Spleen (tissue), 11 donors: Measurements from ENCODE around the gene C5orf63. TPM values are rescaled to one million over a fixed set of nuclear protein-coding genes. Genes with fewer than 3 reads are reported as not detected.
"Not testable (repeated sequence)": the region's sequence is repeated elsewhere in the genome, so short reads cannot be mapped to it uniquely, and the experiment has no call there.

Source experiments
- DNase-seq: peaks from one replicate; pipeline ENCODE4 v3.0.0-alpha.2; 2020
- H3K27ac ChIP-seq, 8 donors: fragments of 200-600 bp; sonication (generic) in 7 of 8; 1 replicate in 4 of 8; 2 replicates in 4 of 8; pipeline versions ENCODE4 v1.5.0 to v1.8.0; 2016 to 2021; ENCODE audit warnings: inconsistent platforms in 4 of 8, mild to moderate bottlenecking in 4 of 8, moderate library complexity in 1 of 8
- H3K27me3 ChIP-seq, 7 donors: fragments of 200-600 bp; sonication (generic) in 6 of 7; replicated peaks in 1 of 7; 1 replicate in 4 of 7; 2 replicates in 3 of 7; pipeline versions ENCODE4 v1.5.0 to v1.8.0; 2016 to 2021; ENCODE audit warnings: inconsistent platforms in 3 of 7, mild to moderate bottlenecking in 1 of 7
- H3K36me3 ChIP-seq, 6 donors: fragments of 200-600 bp; sonication (generic) in 5 of 6; 1 replicate in 4 of 6; 2 replicates in 2 of 6; pipeline versions ENCODE4 v1.5.0 to v1.8.0; 2016 to 2021; ENCODE audit warnings: inconsistent platforms in 2 of 6
- H3K4me1 ChIP-seq, 6 donors: fragments of 200-600 bp; sonication (generic) in 5 of 6; 1 replicate in 3 of 6; 2 replicates in 3 of 6; pipeline versions ENCODE4 v1.5.0 to v1.8.0; 2016 to 2021; ENCODE audit warnings: inconsistent platforms in 3 of 6
- H3K4me3 ChIP-seq, 8 donors: fragments of 200-600 bp; sonication (generic) in 7 of 8; 1 replicate in 4 of 8; 2 replicates in 4 of 8; pipeline versions ENCODE4 v1.5.0 to v1.8.0; 2016 to 2021; ENCODE audit warnings: inconsistent platforms in 4 of 8, mild to moderate bottlenecking in 4 of 8, moderate library complexity in 2 of 8
- H3K9me3 ChIP-seq, 8 donors: fragments of 200-600 bp; sonication (generic) in 7 of 8; 1 replicate in 4 of 8; 2 replicates in 4 of 8; pipeline versions ENCODE4 v1.5.0 to v1.8.0; 2016 to 2021; ENCODE audit warnings: inconsistent platforms in 4 of 8
- POLR2A ChIP-seq, 3 donors: fragments of 450-650 bp; IDR thresholded peaks; one replicate each; pipeline ENCODE4 v1.5.1; 2017; ENCODE audit warnings: antibody characterized with exemption in 3 of 3, mild to moderate bottlenecking in 1 of 3
- POLR2AphosphoS5 ChIP-seq, 3 donors: sonication (generic); formaldehyde crosslinking; IDR thresholded peaks; one replicate each; pipeline ENCODE4 v1.5.1; 2017; ENCODE audit warnings: antibody characterized with exemption in 3 of 3
- WGBS, 5 donors: extraction: QIAGEN DNeasy Blood & Tissue Kit in 3 of 5; methylation state at CpG; one replicate each; pipeline versions ENCODE4 v1.1.5 to v1.1.7; 2013 to 2018; 5-methylcytosine and 5-hydroxymethylcytosine counted together
- intact Hi-C: fragments of 100-400 bp; cut with DNase I; formaldehyde crosslinking; loops from one replicate; pipeline ENCODE4 v1.15.0; 2023; ENCODE audit warnings: low total_unique reads
- polyA plus RNA-seq, 3 donors: library from polyadenylated mRNA; stranded (reverse); fragments of 200-250 nt; gene quantifications; one replicate each; pipeline ENCODE4 v1.2.1, GENCODE V29; 2013
- total RNA-seq, 7 donors: library from RNA; depleted of rRNA in 3 of 7; stranded (reverse); fragments of >200 nt in 3 of 7; fragmentation: NEBNext Ultra II Directional in 4 of 7; extraction: Animal tissue kit (Norgen Biotek cat#: 25700) in 4 of 7; gene quantifications; one replicate each; pipeline versions ENCODE4 v1.1.0 to v1.2.1, GENCODE V29; 2016 to 2021
- TF ChIP-seq, protein P1 (sequence below), 11 experiments: fragments of 200-600 bp in 7 of 11; fragments of 450-650 bp in 4 of 11; sonication (generic) in 4 of 11; IDR thresholded peaks in 8 of 11; conservative IDR thresholded peaks in 3 of 11; 1 replicate in 7 of 11; 2 replicates in 4 of 11; pipeline versions ENCODE4 v1.4.0 to v1.8.0; 2016 to 2021; ENCODE audit warnings: antibody characterized with exemption in 11 of 11, inconsistent platforms in 4 of 11, mild to moderate bottlenecking in 1 of 11
- donor health status: healthy with polysubstance abuse.
- donor health status: DM: no; HTN: no; CAD: no; lungs with moderate emphysema.
- donor health status: DM: no; HTN: no; CAD: no.
- donor health status: Bipolar disorder and iron deficiency.
- donor health status: healthy.
- donor health status: DM: no; HTN: no; CAD: no.
- donor health status: DM: yes; HTN: yes; CAD: no.

C5orf63 gene
- total and polyA plus RNA-seq, 10 donors = 2.3 to 10.1 (median 4.8) TPM

DNA sequence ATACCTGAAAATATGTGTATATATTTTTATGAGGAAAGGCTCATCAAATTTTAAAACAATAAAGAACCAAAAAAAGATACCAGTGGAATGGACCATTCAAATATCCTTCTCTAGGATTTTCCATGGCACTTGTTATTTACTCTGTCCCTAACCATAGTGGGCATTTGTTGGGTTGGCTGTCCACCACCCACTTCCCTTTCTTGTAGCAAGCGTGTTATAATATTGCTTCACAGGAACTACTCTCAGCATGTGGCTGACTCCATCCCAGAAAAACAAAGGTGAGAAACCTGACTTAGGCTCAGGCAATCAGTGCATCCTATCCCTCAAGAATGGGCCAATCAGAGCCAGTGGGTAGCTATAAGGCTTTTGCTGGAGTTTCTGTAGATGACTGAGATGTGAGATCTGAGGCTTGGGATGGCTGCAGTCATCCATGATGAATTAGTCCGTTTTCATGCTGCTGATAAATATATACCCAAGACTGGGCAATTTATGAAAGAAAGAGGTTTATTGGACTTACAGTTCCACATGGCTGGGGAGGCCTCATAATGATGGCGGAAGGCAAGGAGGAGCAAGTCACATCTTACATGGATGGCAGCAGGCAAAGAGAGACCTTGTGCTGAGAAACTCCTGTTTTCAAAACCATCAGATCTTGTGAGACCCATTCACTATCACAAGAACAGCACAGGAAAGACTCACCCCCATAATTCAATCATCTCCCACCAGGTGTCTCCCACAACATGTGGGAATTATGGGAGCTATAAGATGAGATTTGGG lies 17.2 kb downstream of the C5orf63 start:
- WGBS, 5 donors = 81 to 92% (median 88%) methylated on average over 3 of the region's 3 CpGs
- Histone ChIP-seq H3K27me3 (no peaks in the 10 kb centered on the region), H3K27ac (no peak overlapping the region), H3K9me3 (peaks cover 0 to 13% (median 0%) of the 10 kb centered on the region in 8 donors), H3K36me3 (peaks cover 0 to 38% (median 0%) of the 10 kb centered on the region in 6 donors), H3K4me3 (no peak overlapping the region), H3K4me1 (no peaks in the 10 kb centered on the region)
- TF ChIP-seq POLR2A (IDR thresholded peaks at IDR 0.05) = no peak
- TF ChIP-seq POLR2AphosphoS5 (IDR thresholded peaks at IDR 0.05) = no peak
- intact Hi-C loops = no loop called here
- DNase-seq = no peak

DNA sequence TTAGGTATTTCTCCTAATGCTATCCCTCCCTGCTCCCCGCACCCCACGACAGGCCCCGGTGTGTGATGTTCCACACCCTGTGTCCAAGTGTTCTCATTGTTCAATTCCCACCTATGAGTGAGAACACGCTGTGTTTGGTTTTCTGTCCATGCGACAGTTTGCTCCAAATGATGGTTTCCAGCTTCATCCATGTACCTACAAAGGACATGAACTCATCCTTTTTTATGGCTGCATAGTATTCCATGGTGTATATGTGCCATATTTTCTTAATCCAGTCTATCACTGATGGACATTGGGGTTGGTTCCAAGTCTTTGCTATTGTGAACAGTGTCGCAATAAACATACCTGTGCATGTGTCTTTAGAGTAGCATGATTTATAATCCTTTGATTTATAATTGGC lies 19.8 kb downstream of the C5orf63 start:
- Histone ChIP-seq H3K36me3 (peaks cover 0 to 38% (median 0%) of the 10 kb centered on the region in 6 donors), H3K9me3 (peaks cover 0 to 13% (median 0%) of the 10 kb centered on the region in 8 donors)
- intact Hi-C loops, H3K4me3 ChIP-seq, H3K4me1 ChIP-seq, DNase-seq, H3K27ac ChIP-seq, H3K27me3 ChIP-seq: not testable (repeated sequence)
- 94 to 98% (median 97%) methylated on average over 6 of the region's 6 CpGs for WGBS, 5 donors

DNA sequence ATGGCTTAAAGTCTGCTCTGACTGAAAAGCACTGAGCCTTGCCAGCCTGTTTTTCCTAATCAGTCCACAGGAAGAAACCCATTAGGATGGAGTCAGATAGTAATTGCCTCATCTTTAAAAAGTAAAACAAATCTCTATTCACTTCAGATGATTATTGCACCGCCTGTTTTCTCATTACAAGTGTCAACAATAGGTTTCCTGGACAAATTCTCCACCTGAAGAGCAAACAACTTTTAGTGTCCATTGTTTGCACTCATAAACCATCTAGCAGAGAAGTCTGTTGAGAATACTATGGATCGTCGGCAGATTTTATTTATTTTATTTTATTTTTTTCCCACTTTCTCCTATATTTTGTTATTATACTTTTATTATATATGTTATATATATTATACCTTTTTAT lies 20.3 kb downstream of the C5orf63 start:
- no peak for DNase-seq
- WGBS, 5 donors = 85 to 95% (median 90%) methylated on average over 3 of the region's 3 CpGs
- intact Hi-C loops = no loop called here
- no peaks in the 10 kb centered on the region for H3K4me1 ChIP-seq
- H3K36me3 ChIP-seq = peaks cover 0 to 34% (median 0%) of the 10 kb centered on the region in 6 donors
- H3K9me3 ChIP-seq = peaks cover 0 to 13% (median 0%) of the 10 kb centered on the region in 8 donors
- H3K4me3 ChIP-seq = no peak overlapping the region
- H3K27ac ChIP-seq = no peak overlapping the region
- no peaks in the 10 kb centered on the region for H3K27me3 ChIP-seq
- TF ChIP-seq, protein P1, sequence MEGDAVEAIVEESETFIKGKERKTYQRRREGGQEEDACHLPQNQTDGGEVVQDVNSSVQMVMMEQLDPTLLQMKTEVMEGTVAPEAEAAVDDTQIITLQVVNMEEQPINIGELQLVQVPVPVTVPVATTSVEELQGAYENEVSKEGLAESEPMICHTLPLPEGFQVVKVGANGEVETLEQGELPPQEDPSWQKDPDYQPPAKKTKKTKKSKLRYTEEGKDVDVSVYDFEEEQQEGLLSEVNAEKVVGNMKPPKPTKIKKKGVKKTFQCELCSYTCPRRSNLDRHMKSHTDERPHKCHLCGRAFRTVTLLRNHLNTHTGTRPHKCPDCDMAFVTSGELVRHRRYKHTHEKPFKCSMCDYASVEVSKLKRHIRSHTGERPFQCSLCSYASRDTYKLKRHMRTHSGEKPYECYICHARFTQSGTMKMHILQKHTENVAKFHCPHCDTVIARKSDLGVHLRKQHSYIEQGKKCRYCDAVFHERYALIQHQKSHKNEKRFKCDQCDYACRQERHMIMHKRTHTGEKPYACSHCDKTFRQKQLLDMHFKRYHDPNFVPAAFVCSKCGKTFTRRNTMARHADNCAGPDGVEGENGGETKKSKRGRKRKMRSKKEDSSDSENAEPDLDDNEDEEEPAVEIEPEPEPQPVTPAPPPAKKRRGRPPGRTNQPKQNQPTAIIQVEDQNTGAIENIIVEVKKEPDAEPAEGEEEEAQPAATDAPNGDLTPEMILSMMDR (IDR thresholded peaks at IDR 0.05 in 8 of 11, conservative IDR thresholded peaks at IDR 0.05 in 3 of 11) = no peak
- TF ChIP-seq POLR2AphosphoS5 (IDR thresholded peaks at IDR 0.05) = no peak

DNA sequence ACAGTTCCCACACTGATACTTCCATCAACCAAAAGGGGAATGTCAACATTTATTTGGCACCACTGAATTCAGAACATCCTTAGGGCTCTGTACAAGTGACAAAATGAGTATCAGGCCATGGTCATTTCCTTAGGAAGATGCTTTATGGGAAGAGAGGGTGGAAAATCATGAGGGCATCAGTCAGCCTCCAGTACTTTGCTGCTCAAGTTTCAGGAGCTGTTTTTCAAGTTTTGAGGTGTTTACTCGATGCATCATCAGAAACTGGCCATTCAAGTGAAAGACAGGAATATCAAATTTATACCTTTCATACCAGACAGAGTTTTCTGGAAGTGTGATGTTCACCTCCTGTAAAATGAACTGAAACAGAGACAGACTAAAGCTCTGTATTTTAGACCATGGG lies 21.7 kb downstream of the C5orf63 start:
- intact Hi-C loops = no loop called here
- no peaks in the 10 kb centered on the region for H3K4me1 ChIP-seq

More for the DNA sequence above, 21.7 kb downstream of the C5orf63 start:
- Histone ChIP-seq H3K36me3 (peaks cover 0 to 24% (median 0%) of the 10 kb centered on the region in 6 donors), H3K4me3 (no peak overlapping the region), H3K9me3 (peaks cover 0 to 11% (median 0%) of the 10 kb centered on the region in 8 donors), H3K27ac (no peak overlapping the region), H3K27me3 (no peaks in the 10 kb centered on the region)
- TF ChIP-seq, protein P1 (IDR thresholded peaks at IDR 0.05 in 8 of 11, conservative IDR thresholded peaks at IDR 0.05 in 3 of 11) = no peak
- no peak for TF ChIP-seq POLR2A (IDR thresholded peaks at IDR 0.05)
- no peak for TF ChIP-seq POLR2AphosphoS5 (IDR thresholded peaks at IDR 0.05)
- WGBS, 5 donors = 83 to 95% (median 94%) methylated on average over 1 of the region's 1 CpG
- DNase-seq = no peak
